GM12878 (cell line): Measurements from ENCODE around the gene SLAMF9. TPM values are rescaled to one million over a fixed set of nuclear protein-coding genes. Genes with fewer than 3 reads are reported as not detected.

Experiments
- ATAC-seq: fragments of 200-7000 bp; cut with Tn5 transposase; 3 replicates; pipeline ENCODE4 v1.9.1; 2020; ENCODE audit warnings: mild to moderate bottlenecking, moderate library complexity
- BruUV-seq: library from RNA; stranded (reverse); fragments of 400-500 nt; replicated peaks from 2 replicates; lab custom pipeline; 2021; lab: Mats Ljungman, UMichigan
- CTCF ChIA-PET: fragments of 300-600 bp; sonication (Branson Sonifier 250); formaldehyde crosslinking; extraction: SDS; loops from one replicate; lab custom pipeline; 2021; ENCODE audit warnings: inconsistent platforms; lab: Yijun Ruan, JAX
- POLR2A ChIA-PET: fragments of 350-600 bp; formaldehyde crosslinking; extraction: SDS; loops from one replicate; lab custom pipeline; 2021; ENCODE audit warnings: inconsistent platforms; lab: Charles Lee
- RAD21 ChIA-PET: fragments of 300-600 bp; sonication (Branson Sonifier 250); formaldehyde crosslinking; loops from one replicate; lab custom pipeline; 2023; ENCODE audit warnings: antibody characterized with exemption; ENCODE audit not compliant: unreplicated experiment; lab: Charles Lee
- SMC1A ChIA-PET: fragments of 300-600 bp; sonication (Branson Sonifier 250); formaldehyde crosslinking; loops from one replicate; lab custom pipeline; 2023; ENCODE audit not compliant: unreplicated experiment, uncharacterized antibody; lab: Charles Lee
- DNase-seq: peaks from one replicate; pipeline ENCODE4 v3.0.0-alpha.2; 2011; ENCODE audit warnings: low read depth, low spot score
- FAIRE-seq: peaks from 3 replicates; lab custom pipeline; 2011; peaks lifted over from hg19 to GRCh38; lab: Jason Lieb, UNC
- H2AFZ ChIP-seq: 2 replicates; pipeline ENCODE4 v1.6.0; 2011; ENCODE audit warnings: low read depth, low read length, control low read depth; ENCODE audit not compliant: control insufficient read depth
- H3K27ac ChIP-seq: 2 replicates; pipeline ENCODE4 v1.5.1; 2011; ENCODE audit warnings: control low read depth; ENCODE audit not compliant: control insufficient read depth, insufficient read depth
- H3K27me3 ChIP-seq, 2 experiments: replicated peaks in 1 of 2; 2 replicates each; pipeline versions ENCODE4 v1.6.0 to v1.6.1; 2011; ENCODE audit warnings: low read length in 1 of 2; ENCODE audit not compliant: control insufficient read depth in 2 of 2, insufficient read depth in 2 of 2
- H3K36me3 ChIP-seq, 2 experiments: 2 replicates each; pipeline ENCODE4 v1.5.1; 2011; ENCODE audit warnings: low read length in 1 of 2; ENCODE audit not compliant: control insufficient read depth in 2 of 2, insufficient read depth in 2 of 2
- H3K4me1 ChIP-seq: 2 replicates; pipeline ENCODE4 v1.6.1; 2011; ENCODE audit warnings: mild to moderate bottlenecking, low read length, moderate library complexity, mixed read lengths; ENCODE audit not compliant: control insufficient read depth, insufficient read depth
- H3K4me2 ChIP-seq: 2 replicates; pipeline ENCODE4 v1.6.0; 2011; ENCODE audit warnings: control low read depth; ENCODE audit not compliant: control insufficient read depth, insufficient read depth
- H3K4me3 ChIP-seq: fragments of 200-600 bp; sonication (generic); 2 replicates; pipeline ENCODE4 v1.5.1; 2016
- H3K79me2 ChIP-seq: 2 replicates; pipeline ENCODE4 v1.6.0; 2011; ENCODE audit warnings: low read length; ENCODE audit not compliant: control insufficient read depth, insufficient read depth
- H3K9ac ChIP-seq: 2 replicates; pipeline ENCODE4 v1.8.0; 2011; ENCODE audit warnings: low read length, control low read depth, mixed read lengths; ENCODE audit not compliant: control insufficient read depth, insufficient read depth
- H3K9me3 ChIP-seq: replicated peaks from 3 replicates; pipeline ENCODE4 v1.5.1; 2011; ENCODE audit warnings: mild to moderate bottlenecking, low read length; ENCODE audit not compliant: control insufficient read depth, insufficient read depth
- H4K20me1 ChIP-seq: 2 replicates; pipeline ENCODE4 v1.6.0; 2011; ENCODE audit not compliant: control insufficient read depth, insufficient read depth
- ATF7 ChIP-seq: fragments of 450-650 bp; IDR thresholded peaks from 2 replicates; pipeline ENCODE4 v1.6.1; 2016; ENCODE audit warnings: low read depth, mild to moderate bottlenecking
- CBFB ChIP-seq: IDR thresholded peaks from 2 replicates; pipeline ENCODE4 v1.6.1; 2016; ENCODE audit warnings: antibody characterized with exemption, low read depth
- CHD1 ChIP-seq: IDR thresholded peaks from 2 replicates; pipeline ENCODE4 v1.6.1; 2012; ENCODE audit warnings: low read depth, low read length, improper control_type of control experiment
- EZH2 ChIP-seq: IDR thresholded peaks from 2 replicates; pipeline ENCODE4 v1.6.1; 2012; ENCODE audit warnings: low read depth, mild to moderate bottlenecking, control low read depth, inconsistent platforms, low read length, borderline replicate concordance; ENCODE audit not compliant: control insufficient read depth
- MTA3 ChIP-seq: IDR thresholded peaks from 2 replicates; pipeline ENCODE4 v1.6.1; 2012; ENCODE audit warnings: low read length, inconsistent platforms, borderline replicate concordance
- MXI1 ChIP-seq: fragments of 150-350 bp; IDR thresholded peaks from 2 replicates; pipeline ENCODE4 v1.6.1; 2011; ENCODE audit warnings: low read depth, mild to moderate bottlenecking, inconsistent platforms, low read length, improper control_type of control experiment
- NBN ChIP-seq: fragments of 450-650 bp; IDR thresholded peaks from 2 replicates; pipeline ENCODE4 v1.6.1; 2016
- NFIC ChIP-seq: IDR thresholded peaks from 2 replicates; pipeline ENCODE4 v1.6.1; 2012; ENCODE audit warnings: low read depth, mild to moderate bottlenecking, inconsistent platforms, low read length, moderate library complexity
- NFYA ChIP-seq: IDR thresholded peaks from 2 replicates; pipeline ENCODE4 v1.6.1; 2011; ENCODE audit warnings: low read depth, mild to moderate bottlenecking, low read length, improper control_type of control experiment, borderline replicate concordance
- POLR2A ChIP-seq: IDR thresholded peaks from 2 replicates; pipeline ENCODE4 v1.6.1; 2011; ENCODE audit warnings: low read depth, mild to moderate bottlenecking, low read length
- SIN3A ChIP-seq: IDR thresholded peaks from 2 replicates; pipeline ENCODE4 v1.6.1; 2012; ENCODE audit warnings: low read depth, low read length, improper control_type of control experiment
- SMC3 ChIP-seq: IDR thresholded peaks from 2 replicates; pipeline ENCODE4 v1.6.1; 2011; ENCODE audit warnings: low read length, improper control_type of control experiment, borderline replicate concordance
- WGBS: methylation state at CpG from one replicate; pipeline ENCODE4 v1.1.6; 2016; ENCODE audit warnings: low lambda C conversion rate; ENCODE audit not compliant: insufficient replicate concordance, insufficient coverage; ENCODE audit errors: missing lambda C conversion rate; 5-methylcytosine and 5-hydroxymethylcytosine counted together
- in situ Hi-C: fragments of 300-500 bp; cut with MboI; formaldehyde crosslinking; loops from 9 replicates; pipeline ENCODE4 v1.14.3; 2018; ENCODE audit warnings: mixed read lengths
- intact Hi-C: fragments of 100-400 bp; cut with micrococcal nuclease; formaldehyde crosslinking; loops from one replicate; pipeline ENCODE4 v1.14.2; 2022; ENCODE audit not compliant: unreplicated experiment
- polyA plus RNA-seq, 11 experiments: library from polyadenylated mRNA; depleted of rRNA in 4 of 11; unstranded in 6 of 11; stranded (reverse) in 5 of 11; fragments of >200 nt; fragmentation: Nextera tagmentation in 4 of 11; fragmentation: Illumina TruSeq in 1 of 11; extraction: Ambion mirVana in 4 of 11; extraction: Trizol in 1 of 11; gene quantifications; 1 replicate in 1 of 11; 2 replicates in 10 of 11; pipeline versions ENCODE4 v1.2.1 to v1.2.3, GENCODE V29; 2011 to 2016; ENCODE audit warnings: inconsistent platforms in 2 of 11, missing spikeins in 2 of 11, low read depth in 1 of 11
- total RNA-seq, 4 experiments: library from RNA; depleted of rRNA in 3 of 4; stranded (reverse); fragments of >200 nt in 3 of 4; fragmentation: Illumina TruSeq in 1 of 4; extraction: Trizol in 1 of 4; gene quantifications; 2 replicates each; pipeline versions ENCODE4 v1.2.1 to v1.2.3, GENCODE V29; 2013 to 2021
- TF ChIP-seq, protein P1 (sequence below): IDR thresholded peaks from 2 replicates; pipeline ENCODE4 v1.6.1; 2011; ENCODE audit warnings: borderline replicate concordance, low read depth, mild to moderate bottlenecking, moderate library complexity, mixed read lengths, low read length; ENCODE audit not compliant: insufficient read depth; ENCODE audit errors: extremely low read length
- TF ChIP-seq, protein P2 (sequence below): fragments of 450-650 bp; formaldehyde crosslinking; IDR thresholded peaks from 2 replicates; pipeline ENCODE4 v1.4.0; 2020; ENCODE audit warnings: mild to moderate bottlenecking, moderate library complexity
- TF ChIP-seq, protein P3 (sequence below): IDR thresholded peaks from 2 replicates; pipeline ENCODE4 v1.6.1; 2012; ENCODE audit warnings: low read length, inconsistent platforms
- TF ChIP-seq, protein P4 (sequence below): fragments of 450-650 bp; formaldehyde crosslinking; IDR thresholded peaks from 2 replicates; pipeline ENCODE4 v1.5.0; 2022; ENCODE audit warnings: mild to moderate bottlenecking, missing genetic modification characterization

SLAMF9 gene
- total and polyA plus RNA-seq, 10 of the 15 experiments (the other 5 are each of a cell fraction or from before 2014, with no cell fraction given), result not detected

DNA sequence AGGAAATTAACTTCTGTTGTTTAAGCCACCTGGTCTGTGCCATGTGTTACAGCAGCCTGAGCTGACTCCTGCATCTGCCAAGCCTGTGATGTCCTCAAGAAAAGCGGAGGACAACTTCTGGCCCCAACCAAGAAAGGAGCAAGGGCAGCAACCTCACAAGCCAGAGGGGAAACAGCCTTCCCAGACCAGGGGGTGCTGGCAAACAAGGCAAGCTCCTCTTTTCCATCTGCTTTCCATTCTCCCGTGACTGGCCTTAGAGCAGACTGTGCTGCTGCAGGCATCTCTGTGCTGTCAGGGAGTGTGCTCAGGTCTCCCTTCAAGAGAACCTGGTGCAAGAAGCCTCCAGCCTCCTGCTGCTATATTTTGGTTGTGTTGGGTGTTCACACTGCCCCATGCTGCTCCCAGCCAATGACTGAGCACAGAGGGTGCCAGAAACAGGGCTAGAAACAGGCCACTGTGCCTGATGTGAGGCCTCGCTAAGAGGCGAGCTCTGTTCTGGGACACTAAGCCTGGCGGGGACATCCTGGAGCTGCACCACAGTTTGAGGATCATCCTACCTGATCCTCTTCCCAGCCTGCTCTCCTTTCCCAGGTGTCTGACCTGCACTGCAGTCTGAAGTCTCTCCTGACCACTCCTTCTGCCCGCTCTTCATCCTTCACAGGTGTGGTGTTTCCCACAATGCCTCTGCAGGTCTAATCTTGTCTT lies 27.5 kb upstream of the SLAMF9 start:
- Histone ChIP-seq H2AFZ (no peak overlapping the region), H4K20me1 (no peaks in the 10 kb centered on the region), H3K4me3 (no peak overlapping the region), H3K4me2 (no peak overlapping the region), H3K79me2 (no peaks in the 10 kb centered on the region), H3K9ac (no peak overlapping the region), H3K9me3 (no peaks in the 10 kb centered on the region), H3K36me3 (no peaks in the 10 kb centered on the region), H3K27ac (no peak overlapping the region), H3K4me1 (no peaks in the 10 kb centered on the region), H3K27me3 (peaks cover 0 to 2% of the 10 kb centered on the region in 2 experiments; a peak in 1 of 4 replicates)
- no peak for DNase-seq
- SMC1A ChIA-PET, result no interaction called here
- in situ Hi-C loops, result no loop called here
- WGBS, result 75% methylated on average over 6 of the region's 6 CpGs
- no peak for FAIRE-seq
- CTCF ChIA-PET, result no interaction called here
- POLR2A ChIA-PET, result no interaction called here
- ATAC-seq, result no peak
- BruUV-seq, result no TSS peak
- RAD21 ChIA-PET, result no interaction called here
- intact Hi-C loops, result no loop called here
- TF ChIP-seq CBFB (no peak), NFIC (no peak), SIN3A (no peak), EZH2 (no peak), POLR2A (no peak), MTA3 (no peak), ATF7 (no peak), CHD1 (no peak), NFYA (no peak), NBN (no peak), SMC3 (no peak), MXI1 (no peak)
- TF ChIP-seq, protein P1, sequence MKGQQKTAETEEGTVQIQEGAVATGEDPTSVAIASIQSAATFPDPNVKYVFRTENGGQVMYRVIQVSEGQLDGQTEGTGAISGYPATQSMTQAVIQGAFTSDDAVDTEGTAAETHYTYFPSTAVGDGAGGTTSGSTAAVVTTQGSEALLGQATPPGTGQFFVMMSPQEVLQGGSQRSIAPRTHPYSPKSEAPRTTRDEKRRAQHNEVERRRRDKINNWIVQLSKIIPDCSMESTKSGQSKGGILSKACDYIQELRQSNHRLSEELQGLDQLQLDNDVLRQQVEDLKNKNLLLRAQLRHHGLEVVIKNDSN, result no peak
- TF ChIP-seq, protein P2, sequence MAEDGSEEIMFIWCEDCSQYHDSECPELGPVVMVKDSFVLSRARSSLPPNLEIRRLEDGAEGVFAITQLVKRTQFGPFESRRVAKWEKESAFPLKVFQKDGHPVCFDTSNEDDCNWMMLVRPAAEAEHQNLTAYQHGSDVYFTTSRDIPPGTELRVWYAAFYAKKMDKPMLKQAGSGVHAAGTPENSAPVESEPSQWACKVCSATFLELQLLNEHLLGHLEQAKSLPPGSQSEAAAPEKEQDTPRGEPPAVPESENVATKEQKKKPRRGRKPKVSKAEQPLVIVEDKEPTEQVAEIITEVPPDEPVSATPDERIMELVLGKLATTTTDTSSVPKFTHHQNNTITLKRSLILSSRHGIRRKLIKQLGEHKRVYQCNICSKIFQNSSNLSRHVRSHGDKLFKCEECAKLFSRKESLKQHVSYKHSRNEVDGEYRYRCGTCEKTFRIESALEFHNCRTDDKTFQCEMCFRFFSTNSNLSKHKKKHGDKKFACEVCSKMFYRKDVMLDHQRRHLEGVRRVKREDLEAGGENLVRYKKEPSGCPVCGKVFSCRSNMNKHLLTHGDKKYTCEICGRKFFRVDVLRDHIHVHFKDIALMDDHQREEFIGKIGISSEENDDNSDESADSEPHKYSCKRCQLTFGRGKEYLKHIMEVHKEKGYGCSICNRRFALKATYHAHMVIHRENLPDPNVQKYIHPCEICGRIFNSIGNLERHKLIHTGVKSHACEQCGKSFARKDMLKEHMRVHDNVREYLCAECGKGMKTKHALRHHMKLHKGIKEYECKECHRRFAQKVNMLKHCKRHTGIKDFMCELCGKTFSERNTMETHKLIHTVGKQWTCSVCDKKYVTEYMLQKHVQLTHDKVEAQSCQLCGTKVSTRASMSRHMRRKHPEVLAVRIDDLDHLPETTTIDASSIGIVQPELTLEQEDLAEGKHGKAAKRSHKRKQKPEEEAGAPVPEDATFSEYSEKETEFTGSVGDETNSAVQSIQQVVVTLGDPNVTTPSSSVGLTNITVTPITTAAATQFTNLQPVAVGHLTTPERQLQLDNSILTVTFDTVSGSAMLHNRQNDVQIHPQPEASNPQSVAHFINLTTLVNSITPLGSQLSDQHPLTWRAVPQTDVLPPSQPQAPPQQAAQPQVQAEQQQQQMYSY (CRISPR knock-in tag), result no peak
- TF ChIP-seq, protein P3, sequence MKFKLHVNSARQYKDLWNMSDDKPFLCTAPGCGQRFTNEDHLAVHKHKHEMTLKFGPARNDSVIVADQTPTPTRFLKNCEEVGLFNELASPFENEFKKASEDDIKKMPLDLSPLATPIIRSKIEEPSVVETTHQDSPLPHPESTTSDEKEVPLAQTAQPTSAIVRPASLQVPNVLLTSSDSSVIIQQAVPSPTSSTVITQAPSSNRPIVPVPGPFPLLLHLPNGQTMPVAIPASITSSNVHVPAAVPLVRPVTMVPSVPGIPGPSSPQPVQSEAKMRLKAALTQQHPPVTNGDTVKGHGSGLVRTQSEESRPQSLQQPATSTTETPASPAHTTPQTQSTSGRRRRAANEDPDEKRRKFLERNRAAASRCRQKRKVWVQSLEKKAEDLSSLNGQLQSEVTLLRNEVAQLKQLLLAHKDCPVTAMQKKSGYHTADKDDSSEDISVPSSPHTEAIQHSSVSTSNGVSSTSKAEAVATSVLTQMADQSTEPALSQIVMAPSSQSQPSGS, result no peak
- TF ChIP-seq, protein P4, sequence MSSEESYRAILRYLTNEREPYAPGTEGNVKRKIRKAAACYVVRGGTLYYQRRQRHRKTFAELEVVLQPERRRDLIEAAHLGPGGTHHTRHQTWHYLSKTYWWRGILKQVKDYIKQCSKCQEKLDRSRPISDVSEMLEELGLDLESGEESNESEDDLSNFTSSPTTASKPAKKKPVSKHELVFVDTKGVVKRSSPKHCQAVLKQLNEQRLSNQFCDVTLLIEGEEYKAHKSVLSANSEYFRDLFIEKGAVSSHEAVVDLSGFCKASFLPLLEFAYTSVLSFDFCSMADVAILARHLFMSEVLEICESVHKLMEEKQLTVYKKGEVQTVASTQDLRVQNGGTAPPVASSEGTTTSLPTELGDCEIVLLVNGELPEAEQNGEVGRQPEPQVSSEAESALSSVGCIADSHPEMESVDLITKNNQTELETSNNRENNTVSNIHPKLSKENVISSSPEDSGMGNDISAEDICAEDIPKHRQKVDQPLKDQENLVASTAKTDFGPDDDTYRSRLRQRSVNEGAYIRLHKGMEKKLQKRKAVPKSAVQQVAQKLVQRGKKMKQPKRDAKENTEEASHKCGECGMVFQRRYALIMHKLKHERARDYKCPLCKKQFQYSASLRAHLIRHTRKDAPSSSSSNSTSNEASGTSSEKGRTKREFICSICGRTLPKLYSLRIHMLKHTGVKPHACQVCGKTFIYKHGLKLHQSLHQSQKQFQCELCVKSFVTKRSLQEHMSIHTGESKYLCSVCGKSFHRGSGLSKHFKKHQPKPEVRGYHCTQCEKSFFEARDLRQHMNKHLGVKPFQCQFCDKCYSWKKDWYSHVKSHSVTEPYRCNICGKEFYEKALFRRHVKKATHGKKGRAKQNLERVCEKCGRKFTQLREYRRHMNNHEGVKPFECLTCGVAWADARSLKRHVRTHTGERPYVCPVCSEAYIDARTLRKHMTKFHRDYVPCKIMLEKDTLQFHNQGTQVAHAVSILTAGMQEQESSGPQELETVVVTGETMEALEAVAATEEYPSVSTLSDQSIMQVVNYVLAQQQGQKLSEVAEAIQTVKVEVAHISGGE (CRISPR knock-in tag), result no peak
